WTC11 (cell line): ENCODE results near the gene NCK1. TPM values are rescaled to one million over a fixed set of nuclear protein-coding genes. Genes with fewer than 3 reads are reported as not detected.

Source experiments
- ATAC-seq: fragments of 200-7000 bp; cut with Tn5 transposase; 2 replicates; pipeline ENCODE4 v1.10.0; 2021; ENCODE audit warnings: mild to moderate bottlenecking, moderate library complexity
- CTCF ChIA-PET: fragments of 300-600 bp; sonication (Branson Sonifier 250); formaldehyde crosslinking; loops from one replicate; lab custom pipeline; 2021; ENCODE audit warnings: antibody characterized with exemption; lab: Charles Lee
- POLR2A ChIA-PET: fragments of 350-600 bp; sonication (Branson Sonifier 250); formaldehyde crosslinking; loops from one replicate; lab custom pipeline; 2021; ENCODE audit warnings: antibody characterized with exemption; lab: Charles Lee
- DNase-seq: peaks from one replicate; pipeline ENCODE4 v3.0.0; 2021; ENCODE audit warnings: low spot score
- H3K27ac Mint-ChIP-seq: 2 replicates; pipeline ENCODE4 v1.8.0; 2021; ENCODE audit warnings: mixed read lengths
- H3K27me3 Mint-ChIP-seq: 2 replicates; pipeline ENCODE4 v1.8.0; 2021; ENCODE audit warnings: low read depth, mild to moderate bottlenecking, moderate library complexity, mixed read lengths
- H3K36me3 Mint-ChIP-seq: 2 replicates; pipeline ENCODE4 v1.8.0; 2021; ENCODE audit warnings: mixed read lengths
- H3K4me1 Mint-ChIP-seq: 2 replicates; pipeline ENCODE4 v1.8.0; 2022; ENCODE audit warnings: mixed read lengths
- H3K4me3 Mint-ChIP-seq: 2 replicates; pipeline ENCODE4 v1.8.0; 2021; ENCODE audit warnings: mild to moderate bottlenecking, moderate library complexity, mixed read lengths
- H3K9me3 Mint-ChIP-seq: 2 replicates; pipeline ENCODE4 v1.8.0; 2021; ENCODE audit warnings: mixed read lengths
- AFF4 ChIP-seq: sonication (generic); formaldehyde crosslinking; IDR thresholded peaks from 2 replicates; pipeline ENCODE4 v1.8.1; 2023; ENCODE audit warnings: mild to moderate bottlenecking, missing genetic modification reagents, borderline replicate concordance
- ATF1 ChIP-seq: sonication (generic); formaldehyde crosslinking; IDR thresholded peaks from 2 replicates; pipeline ENCODE4 v1.8.1; 2023; ENCODE audit warnings: mild to moderate bottlenecking, moderate library complexity, missing genetic modification reagents
- ATF2 ChIP-seq: sonication (generic); formaldehyde crosslinking; IDR thresholded peaks from 2 replicates; pipeline ENCODE4 v1.8.1; 2022; ENCODE audit warnings: low read depth, missing genetic modification reagents, borderline replicate concordance
- ATF6 ChIP-seq: sonication (generic); formaldehyde crosslinking; IDR thresholded peaks from 2 replicates; pipeline ENCODE4 v1.8.1; 2023; ENCODE audit warnings: mild to moderate bottlenecking, missing genetic modification reagents
- CTCF ChIP-seq: fragments of 200-600 bp; IDR thresholded peaks from 2 replicates; pipeline ENCODE4 v1.8.0; 2022; ENCODE audit warnings: antibody characterized with exemption
- EMX1 ChIP-seq: fragments of 250-450 bp; sonication (Bioruptor Pico); IDR thresholded peaks from 2 replicates; pipeline ENCODE4 v1.8.0; 2021; ENCODE audit warnings: mild to moderate bottlenecking
- ESRRA ChIP-seq: sonication (generic); formaldehyde crosslinking; IDR thresholded peaks from 2 replicates; pipeline ENCODE4 v1.8.1; 2022; ENCODE audit warnings: mild to moderate bottlenecking, missing genetic modification reagents, borderline replicate concordance
- ETV6 ChIP-seq: sonication (generic); formaldehyde crosslinking; IDR thresholded peaks from 2 replicates; pipeline ENCODE4 v1.8.1; 2022; ENCODE audit warnings: mild to moderate bottlenecking, missing genetic modification reagents
- FOXP1 ChIP-seq: sonication (generic); formaldehyde crosslinking; IDR thresholded peaks from 2 replicates; pipeline ENCODE4 v1.8.0; 2022; ENCODE audit warnings: missing genetic modification reagents, mild to moderate bottlenecking, moderate library complexity, borderline replicate concordance
- GRHL2 ChIP-seq: fragments of 250-450 bp; sonication (Bioruptor Pico); IDR thresholded peaks from 2 replicates; pipeline ENCODE4 v1.8.0; 2022; ENCODE audit warnings: mild to moderate bottlenecking, moderate library complexity; ENCODE audit not compliant: insufficient replicate concordance, severe bottlenecking
- HMGA2 ChIP-seq: fragments of 250-450 bp; sonication (Bioruptor Pico); IDR thresholded peaks from 2 replicates; pipeline ENCODE4 v1.4.0; 2021; ENCODE audit warnings: mild to moderate bottlenecking, moderate library complexity
- KAT7 ChIP-seq: sonication (generic); formaldehyde crosslinking; IDR thresholded peaks from 2 replicates; pipeline ENCODE4 v1.8.1; 2023; ENCODE audit warnings: missing genetic modification reagents, mild to moderate bottlenecking, borderline replicate concordance
- NFATC4 ChIP-seq: fragments of 250-450 bp; sonication (Bioruptor Pico); IDR thresholded peaks from 2 replicates; pipeline ENCODE4 v1.9.0; 2021; ENCODE audit warnings: mild to moderate bottlenecking
- STAT6 ChIP-seq: sonication (generic); formaldehyde crosslinking; conservative IDR thresholded peaks from 2 replicates; pipeline ENCODE4 v1.8.1; 2023; ENCODE audit warnings: mild to moderate bottlenecking, low read depth, missing genetic modification reagents, moderate library complexity
- TCF7 ChIP-seq: sonication (generic); formaldehyde crosslinking; IDR thresholded peaks from 2 replicates; pipeline ENCODE4 v1.8.0; 2022; ENCODE audit warnings: mild to moderate bottlenecking, low read depth, missing genetic modification reagents, moderate library complexity
- TP53 ChIP-seq: sonication (generic); formaldehyde crosslinking; IDR thresholded peaks from 2 replicates; pipeline ENCODE4 v1.8.1; 2023; ENCODE audit warnings: mild to moderate bottlenecking, missing genetic modification reagents
- ZMAT4 ChIP-seq: fragments of 250-450 bp; sonication (Bioruptor Pico); IDR thresholded peaks from 2 replicates; pipeline ENCODE4 v1.9.0; 2021; ENCODE audit warnings: mild to moderate bottlenecking
- ZNF416 ChIP-seq: fragments of 250-450 bp; sonication (Bioruptor Pico); IDR thresholded peaks from 2 replicates; pipeline ENCODE4 v1.9.0; 2021; ENCODE audit warnings: mild to moderate bottlenecking, inconsistent platforms
- ZNF671 ChIP-seq: fragments of 250-450 bp; sonication (Bioruptor Pico); IDR thresholded peaks from 2 replicates; pipeline ENCODE4 v1.8.0; 2021; ENCODE audit warnings: mild to moderate bottlenecking
- ZSCAN18 ChIP-seq: fragments of 250-450 bp; sonication (Bioruptor Pico); IDR thresholded peaks from 2 replicates; pipeline ENCODE4 v2.1.2; 2022; ENCODE audit warnings: mild to moderate bottlenecking, moderate library complexity
- total RNA-seq: library from RNA; stranded (reverse); gene quantifications from 3 replicates; pipeline ENCODE4 v1.2.3, GENCODE V29; 2021

Gene NCK1
- total RNA-seq, 1 experiment from 2014 or later = 28.9 TPM

- ChIA-PET CTCF (interaction anchor here (1.3 to 2.1 kb wide), 2 partner anchors 59 to 203 kb away, joined by 3 to 6 read pairs; partner anchors contain the start of gene STAG1), POLR2A (interaction anchor here (0.6 kb wide), 1 partner anchor 761 kb away, joined by 4 read pairs; no protein-coding TSS in a partner anchor)
- peak overlapping the region; percentile 54 for H3K27ac Mint-ChIP-seq
- H3K4me1 Mint-ChIP-seq = peaks cover 26% of the 10 kb centered on the region
- peak; percentile 43 for ATAC-seq
- H3K9me3 Mint-ChIP-seq = no peaks in the 10 kb centered on the region
- H3K27me3 Mint-ChIP-seq = no peaks in the 10 kb centered on the region
- DNase-seq = no peak
- TF ChIP-seq EMX1 (no peak), AFF4 (CRISPR knock-in tag) (no peak), ZNF671 (CRISPR knock-in tag) (no peak), TP53 (no peak), NFATC4 (CRISPR knock-in tag) (no peak), CTCF (no peak), GRHL2 (CRISPR knock-in tag) (no peak), ATF1 (CRISPR knock-in tag) (no peak), HMGA2 (CRISPR knock-in tag) (no peak), ETV6 (CRISPR knock-in tag) (no peak), ZSCAN18 (CRISPR knock-in tag) (no peak), ZNF416 (CRISPR knock-in tag) (no peak), FOXP1 (no peak), ESRRA (CRISPR knock-in tag) (no peak)
- H3K4me3 Mint-ChIP-seq = no peak overlapping the region
- H3K36me3 Mint-ChIP-seq = no peaks in the 10 kb centered on the region
Observed at GRCh38 chr3:136954980-136955780, 93.2 kb downstream of the NCK1 start.

GRCh38 chr3:136955813-136956212 lies 93.8 kb downstream of the NCK1 start:
- ATAC-seq = no peak
- TF ChIP-seq STAT6 (no peak), TCF7 (no peak), ATF6 (no peak), KAT7 (CRISPR knock-in tag) (no peak), ZMAT4 (CRISPR knock-in tag) (no peak), ATF2 (CRISPR knock-in tag) (no peak)

More at GRCh38 chr3:136955813-136956212, 93.8 kb downstream of the NCK1 start:
- peaks cover 26% of the 10 kb centered on the region for H3K4me1 Mint-ChIP-seq
- ChIA-PET POLR2A (no interaction called here), CTCF (interaction anchor here (1.3 to 2.1 kb wide), 2 partner anchors 58 to 204 kb away, joined by 3 to 6 read pairs; partner anchors contain the start of gene STAG1)
- no peaks in the 10 kb centered on the region for H3K27me3 Mint-ChIP-seq
- no peak overlapping the region for H3K4me3 Mint-ChIP-seq
- no peaks in the 10 kb centered on the region for H3K36me3 Mint-ChIP-seq
- peak overlapping the region; percentile 4; the same call in 1 of the 2 replicates for H3K27ac Mint-ChIP-seq
- DNase-seq = no peak
- H3K9me3 Mint-ChIP-seq = no peaks in the 10 kb centered on the region
